OCI-LY7 (cell line): Measurements from ENCODE around the gene PXDN.

Experiments
- CTCF ChIP-seq: fragments of 200-600 bp; sonication (generic); conservative IDR thresholded peaks from 2 replicates; pipeline ENCODE4 v1.5.1; 2014; ENCODE audit warnings: mild to moderate bottlenecking, antibody characterized with exemption, low read length, moderate library complexity, mixed read lengths
- EZH2phosphoT487 ChIP-seq: fragments of 200-600 bp; sonication (generic); IDR thresholded peaks from 2 replicates; pipeline ENCODE4 v1.6.1; 2018; ENCODE audit warnings: low read depth, borderline replicate concordance, mild to moderate bottlenecking, mixed run types, antibody characterized with exemption, low read length, moderate library complexity, mixed read lengths

DNA sequence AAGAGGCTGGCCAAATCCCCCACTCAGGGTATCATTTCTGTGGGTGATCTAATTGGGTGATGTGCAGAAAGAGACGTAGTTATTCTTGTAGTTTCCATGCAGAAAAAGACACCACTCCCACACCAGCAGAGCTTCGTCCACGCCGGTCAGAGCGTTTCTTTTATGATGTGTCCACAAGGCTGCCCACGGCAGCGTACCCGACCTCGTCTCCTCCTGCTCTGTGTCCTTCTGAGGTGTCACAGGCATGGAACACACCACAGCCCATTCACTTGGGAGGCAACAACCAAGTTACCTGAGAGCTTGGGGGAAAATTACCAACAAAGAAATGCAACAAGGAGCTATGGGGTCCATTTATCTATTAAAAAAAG, 131.3 kb downstream of the PXDN start:
- no peak for TF ChIP-seq CTCF
- no peak for TF ChIP-seq EZH2phosphoT487
